Measurements from ENCODE around the gene TAF1C.

Gene TAF1C

GRCh38 chr16:84132527-84133285, 54.2 kb downstream of the TAF1C start:
- no peak for DNase-seq (ENCODE audit: extremely low read depth in 1 of 2, low read depth in 1 of 2)

GRCh38 chr16:84131117-84131516, 55.7 kb downstream of the TAF1C start:
- DNase-seq (ENCODE audit: extremely low read depth in 1 of 2, low read depth in 1 of 2): no peak

All from activated CD8-positive, alpha-beta memory T cell treated with anti-CD3 and anti-CD28 coated beads for 1 hour (primary cell).